Keratinocyte (primary cell): ENCODE data around the gene APBB2. TPM values are rescaled to one million over a fixed set of nuclear protein-coding genes. Genes with fewer than 3 reads are reported as not detected.
"Not testable (repeated sequence)": the region's sequence is repeated elsewhere in the genome, so short reads cannot be mapped to it uniquely, and the experiment has no call there.

ENCODE experiments used
- DNase-seq: peaks from one replicate; pipeline ENCODE4 v3.0.0-alpha.2; 2011; ENCODE audit warnings: low read depth, missing footprints, low spot score
- FAIRE-seq: peaks from 2 replicates; lab custom pipeline; 2011; peaks lifted over from hg19 to GRCh38; lab: Jason Lieb, UNC
- H2AFZ ChIP-seq: 2 replicates; pipeline ENCODE4 v1.6.0; 2012; ENCODE audit warnings: low read length, control low read depth, inconsistent platforms; ENCODE audit not compliant: control insufficient read depth
- H3K27ac ChIP-seq: 2 replicates; pipeline ENCODE4 v1.5.1; 2011; ENCODE audit warnings: low read length; ENCODE audit not compliant: control insufficient read depth, insufficient read depth
- H3K27me3 ChIP-seq: 3 replicates; pipeline ENCODE4 v1.6.0; 2011; ENCODE audit warnings: low read length; ENCODE audit not compliant: control insufficient read depth, insufficient read depth; ENCODE audit errors: extremely low read depth
- H3K36me3 ChIP-seq, 2 experiments: 2 replicates in 1 of 2; 3 replicates in 1 of 2; pipeline ENCODE4 v1.5.1; 2011; ENCODE audit warnings: low read length in 2 of 2, mild to moderate bottlenecking in 1 of 2; ENCODE audit not compliant: control insufficient read depth in 2 of 2, insufficient read depth in 2 of 2; ENCODE audit errors: extremely low read depth in 1 of 2
- H3K4me1 ChIP-seq: 3 replicates; pipeline ENCODE4 v1.5.1; 2011; ENCODE audit warnings: low read length; ENCODE audit not compliant: control insufficient read depth, insufficient read depth; ENCODE audit errors: extremely low read depth
- H3K4me2 ChIP-seq: 3 replicates; pipeline ENCODE4 v1.6.0; 2011; ENCODE audit warnings: low read depth, low read length; ENCODE audit not compliant: control insufficient read depth, insufficient read depth; ENCODE audit errors: extremely low read depth
- H3K4me3 ChIP-seq, 3 experiments: fragments of 200-600 bp in 1 of 3; sonication (generic) in 1 of 3; 2 replicates in 2 of 3; 3 replicates in 1 of 3; pipeline ENCODE4 v1.5.1; 2011 to 2016; ENCODE audit warnings: low read length in 3 of 3, mild to moderate bottlenecking in 3 of 3, control low read depth in 2 of 3, inconsistent platforms in 1 of 3, low read depth in 1 of 3, mixed read lengths in 1 of 3, mixed run types in 1 of 3, moderate library complexity in 1 of 3; ENCODE audit not compliant: control insufficient read depth in 2 of 3, insufficient read depth in 2 of 3; ENCODE audit errors: extremely low read depth in 1 of 3
- H3K79me2 ChIP-seq: 2 replicates; pipeline ENCODE4 v1.6.0; 2012; ENCODE audit warnings: low read length; ENCODE audit not compliant: control insufficient read depth, insufficient read depth
- H3K9ac ChIP-seq: 3 replicates; pipeline ENCODE4 v1.6.0; 2011; ENCODE audit warnings: low read length; ENCODE audit not compliant: control insufficient read depth, insufficient read depth; ENCODE audit errors: extremely low read depth
- H3K9me1 ChIP-seq: 3 replicates; pipeline ENCODE4 v1.6.0; 2011; ENCODE audit warnings: low read length; ENCODE audit not compliant: control insufficient read depth, insufficient read depth; ENCODE audit errors: extremely low read depth
- H3K9me3 ChIP-seq: 2 replicates; pipeline ENCODE4 v1.5.1; 2012; ENCODE audit warnings: low read depth, low read length; ENCODE audit not compliant: control insufficient read depth
- H4K20me1 ChIP-seq: 3 replicates; pipeline ENCODE4 v1.6.0; 2011; ENCODE audit warnings: low read length; ENCODE audit not compliant: control insufficient read depth, insufficient read depth; ENCODE audit errors: extremely low read depth
- CTCF ChIP-seq, 3 experiments: IDR thresholded peaks in 1 of 3; conservative IDR thresholded peaks in 1 of 3; optimal IDR thresholded peaks in 1 of 3; 2 replicates in 2 of 3; 3 replicates in 1 of 3; pipeline versions ENCODE3 to v1.5.1; 2011; ENCODE audit warnings: low read length in 3 of 3, mild to moderate bottlenecking in 3 of 3, moderate library complexity in 2 of 3, control low read depth in 1 of 3, inconsistent platforms in 1 of 3; ENCODE audit not compliant: insufficient read depth in 2 of 3; ENCODE audit errors: extremely low read depth in 1 of 3
- EZH2 ChIP-seq: IDR thresholded peaks from one replicate; pipeline ENCODE4 v1.6.1; 2012; ENCODE audit warnings: inconsistent platforms, mild to moderate bottlenecking, low read length, moderate library complexity
- dilution Hi-C: fragments of 300-500 bp; cut with MboI; formaldehyde crosslinking; loops from one replicate; pipeline ENCODE4 v1.7.0; 2020; ENCODE audit warnings: low sequenced_read_pairs; ENCODE audit not compliant: extremely low pct_ligation_motif_present
- polyA plus RNA-seq, 5 experiments: library from polyadenylated mRNA; depleted of rRNA in 3 of 5; stranded (reverse) in 3 of 5; stranded (forward) in 1 of 5; unstranded in 1 of 5; fragments of >200 nt; gene quantifications; 1 replicate in 1 of 5; 2 replicates in 3 of 5; 3 replicates in 1 of 5; pipeline versions ENCODE4 v1.2.1 to v1.2.3, GENCODE V29; 2011 to 2012; ENCODE audit warnings: missing spikeins in 2 of 5, low read depth in 1 of 5, low replicate concordance in 1 of 5

Gene APBB2
- polyA plus RNA-seq, 1 donor (not counting 4 experiments of a cell fraction or from before 2014, with no cell fraction given): 57.3 TPM

DNA sequence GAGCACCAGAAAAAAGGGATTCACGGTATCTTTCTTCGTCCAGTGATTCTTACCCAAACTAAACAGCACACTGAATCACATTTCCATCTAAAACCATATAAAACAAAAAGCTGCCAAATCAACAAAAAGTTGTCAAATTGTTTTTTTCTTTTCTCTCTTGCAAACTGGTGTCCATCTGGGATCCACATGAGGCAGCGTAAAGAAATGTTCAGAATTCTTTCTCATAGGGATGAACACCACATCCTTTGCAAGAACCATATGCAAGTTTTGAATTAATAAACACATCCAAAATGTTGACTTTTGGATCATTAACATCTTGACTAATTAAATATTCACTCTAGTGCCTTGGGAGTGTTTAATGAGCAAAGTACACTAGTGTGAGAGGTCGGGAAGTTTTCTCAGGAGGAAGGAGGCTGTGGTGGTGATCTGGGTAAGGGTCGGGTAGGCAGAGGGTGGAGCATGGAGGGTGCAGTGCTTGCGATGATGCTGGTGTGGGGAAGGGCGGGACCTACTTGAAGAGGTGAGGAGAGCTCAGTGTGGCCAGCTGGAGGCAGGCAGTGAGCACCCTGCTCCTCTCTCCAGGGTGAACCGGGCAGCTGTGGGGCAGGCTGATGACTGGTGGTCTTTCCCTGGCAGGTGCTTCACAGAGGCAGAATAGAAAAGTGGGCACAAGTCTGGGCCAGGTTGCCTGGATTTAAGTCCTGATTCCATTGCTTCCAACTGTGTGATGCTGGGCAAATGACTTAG lies 391.7 kb downstream of the APBB2 start:
- no peaks in the 10 kb centered on the region for H3K27me3 ChIP-seq
- no peaks in the 10 kb centered on the region for H3K9me1 ChIP-seq
- H4K20me1 ChIP-seq: no peaks in the 10 kb centered on the region
- no peak overlapping the region for H3K4me2 ChIP-seq
- no peak overlapping the region for H2AFZ ChIP-seq
- no peak overlapping the region for H3K9ac ChIP-seq
- no peaks in the 10 kb centered on the region for H3K4me1 ChIP-seq
- H3K79me2 ChIP-seq: no peaks in the 10 kb centered on the region
- H3K4me3 ChIP-seq: no peak overlapping the region
- no peaks in the 10 kb centered on the region for H3K9me3 ChIP-seq
- no peak overlapping the region for H3K27ac ChIP-seq
- DNase-seq (no peak), FAIRE-seq (no peak)
- TF ChIP-seq EZH2 (no peak), CTCF (optimal IDR thresholded peaks at IDR 0.05 in 1 of 3, IDR thresholded peaks at IDR 0.05 in 1 of 3, conservative IDR thresholded peaks at IDR 0.05 in 1 of 3; ENCODE audit: extremely low read depth in 1 of 3, insufficient read depth in 2 of 3, low read length in 3 of 3) (no peak)
- dilution Hi-C loops: no loop called here
- H3K36me3 ChIP-seq: peaks cover 27 to 46% of the 10 kb centered on the region in 2 experiments

DNA sequence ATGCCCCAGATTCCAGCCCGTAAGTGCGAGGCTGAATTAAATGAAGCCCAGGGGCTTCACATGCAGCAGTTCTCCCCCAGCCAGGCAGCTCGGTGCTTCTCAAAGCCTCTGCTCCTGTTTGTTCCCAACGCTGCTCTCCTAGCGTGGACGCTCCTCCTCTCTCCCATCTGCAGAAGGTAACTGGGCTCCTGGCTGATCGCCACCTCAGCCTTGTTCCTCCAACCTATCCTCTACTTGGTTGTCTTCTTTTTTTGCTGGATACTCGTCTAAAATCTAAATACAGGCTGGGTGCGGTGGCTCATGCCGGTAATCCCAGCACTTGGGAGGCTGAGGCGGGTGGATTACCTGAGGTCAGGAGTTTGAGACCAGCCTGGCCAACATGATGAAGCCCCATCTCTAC lies 394.2 kb downstream of the APBB2 start:
- H2AFZ ChIP-seq: no peak overlapping the region
- no peak overlapping the region for H3K4me2 ChIP-seq
- H3K4me1 ChIP-seq: no peaks in the 10 kb centered on the region
- DNase-seq (no peak), FAIRE-seq (no peak)
- H3K79me2 ChIP-seq: no peaks in the 10 kb centered on the region
- TF ChIP-seq EZH2 (no peak), CTCF (optimal IDR thresholded peaks at IDR 0.05 in 1 of 3, IDR thresholded peaks at IDR 0.05 in 1 of 3, conservative IDR thresholded peaks at IDR 0.05 in 1 of 3; ENCODE audit: extremely low read depth in 1 of 3, insufficient read depth in 2 of 3, low read length in 3 of 3) (no peak)
- H3K9me3 ChIP-seq: no peaks in the 10 kb centered on the region
- no peaks in the 10 kb centered on the region for H4K20me1 ChIP-seq
- H3K4me3 ChIP-seq: no peak overlapping the region
- H3K9ac ChIP-seq: no peak overlapping the region
- H3K27me3 ChIP-seq: no peaks in the 10 kb centered on the region
- H3K36me3 ChIP-seq: peaks cover 21 to 42% of the 10 kb centered on the region in 2 experiments
- H3K27ac ChIP-seq: no peak overlapping the region
- dilution Hi-C loops: no loop called here
- no peaks in the 10 kb centered on the region for H3K9me1 ChIP-seq

- FAIRE-seq, dilution Hi-C loops, H3K27me3 ChIP-seq, H3K4me3 ChIP-seq, H3K9me3 ChIP-seq, H3K79me2 ChIP-seq, H2AFZ ChIP-seq, H3K4me2 ChIP-seq, DNase-seq, H3K9me1 ChIP-seq, H3K4me1 ChIP-seq, H4K20me1 ChIP-seq, H3K27ac ChIP-seq, H3K9ac ChIP-seq: not testable (repeated sequence)
- peaks cover 21 to 24% of the 10 kb centered on the region in 2 experiments for H3K36me3 ChIP-seq
Measured at GRCh38 chr4:40817157-40817556, 397.2 kb downstream of the APBB2 start.
